Measurements from ENCODE around the gene CMTM4. TPM values are rescaled to one million over a fixed set of nuclear protein-coding genes. Genes with fewer than 3 reads are reported as not detected.

CMTM4 gene
- total and polyA plus RNA-seq, 2 of the 8 experiments (the other 6 are each of a cell fraction or from before 2014, with no cell fraction given): 35.3 to 51.7 TPM

DNA sequence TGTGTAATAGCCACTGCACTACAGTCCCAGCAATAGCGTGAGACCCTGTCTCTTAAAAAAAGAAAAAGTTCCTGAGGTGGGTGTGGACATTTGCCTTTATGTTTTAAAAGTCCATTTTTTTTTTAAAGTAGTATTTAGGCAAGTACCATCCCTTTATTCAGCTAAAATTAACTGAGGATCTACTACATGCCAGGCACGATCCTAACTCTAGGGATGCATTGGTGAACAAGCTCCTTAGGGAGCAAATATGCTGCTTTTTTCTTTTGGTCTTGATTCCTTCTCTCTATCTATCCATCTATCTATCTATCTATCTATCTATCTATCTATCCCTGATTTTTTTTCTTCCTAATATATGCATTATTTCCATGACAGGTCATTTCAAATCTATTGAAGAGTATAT, 47.4 kb downstream of the CMTM4 start (continued):
- TF ChIP-seq SIN3A (conservative IDR thresholded peaks at IDR 0.05 in 1 of 2, IDR thresholded peaks at IDR 0.05 in 1 of 2; ENCODE audit: low read depth in 1 of 2, low read length in 2 of 2): no peak
- no peak for TF ChIP-seq RAD21 (IDR thresholded peaks at IDR 0.05 in 1 of 2, conservative IDR thresholded peaks at IDR 0.05 in 1 of 2; ENCODE audit: low read depth in 2 of 2, low read length in 2 of 2)
- no peak for TF ChIP-seq SRF (IDR thresholded peaks at IDR 0.05; ENCODE audit: low read depth, low read length)
- TF ChIP-seq RNF2 (IDR thresholded peaks at IDR 0.05; ENCODE audit: borderline replicate concordance, low read depth, low read length, missing control alignments, poor library complexity, severe bottlenecking): no peak
- TF ChIP-seq KDM5A (IDR thresholded peaks at IDR 0.05; ENCODE audit: low read length): no peak
- TF ChIP-seq NANOG (IDR thresholded peaks at IDR 0.05; ENCODE audit: insufficient read depth, low read depth, low read length, poor library complexity, severe bottlenecking): no peak
- no peak for TF ChIP-seq JUN (IDR thresholded peaks at IDR 0.05; ENCODE audit: low read depth, low read length)
- no peak for TF ChIP-seq MAFK (IDR thresholded peaks at IDR 0.05; ENCODE audit: low read depth, low read length)

Measured in H1 (cell line).